HL-60 (cell line): ENCODE measurements around the gene GUSB.

Experiments
- DNase-seq, 2 experiments: peaks; one replicate each; pipeline ENCODE4 v3.0.0-alpha.2; 2010 to 2020; ENCODE audit warnings: low read depth in 1 of 2, low spot score in 1 of 2
- H3K27ac ChIP-seq: fragments of 250-450 bp; sonication (Bioruptor Pico); replicated peaks from 2 replicates; pipeline ENCODE4 v1.5.1; 2020; ENCODE audit warnings: mild to moderate bottlenecking, moderate library complexity
- H3K27me3 ChIP-seq: fragments of 250-450 bp; sonication (Bioruptor Pico); 2 replicates; pipeline ENCODE4 v1.5.1; 2021; ENCODE audit warnings: mild to moderate bottlenecking, moderate library complexity; ENCODE audit not compliant: insufficient read depth, poor library complexity, severe bottlenecking
- H3K4me3 ChIP-seq: replicated peaks from 2 replicates; pipeline ENCODE4 v1.5.1; 2011; ENCODE audit warnings: mild to moderate bottlenecking, control low read depth, low read length; ENCODE audit not compliant: insufficient read depth
- CTCF ChIP-seq: IDR thresholded peaks from one replicate; pipeline ENCODE4 v1.5.1; 2011; ENCODE audit warnings: low read length, control low read depth, inconsistent platforms; ENCODE audit not compliant: insufficient read depth
- GABPA ChIP-seq: IDR thresholded peaks from 2 replicates; pipeline ENCODE4 v1.6.1; 2012; ENCODE audit warnings: low read depth
- POLR2AphosphoS5 ChIP-seq: IDR thresholded peaks from 2 replicates; pipeline ENCODE4 v1.6.1; 2012; ENCODE audit warnings: low read depth
- REST ChIP-seq: IDR thresholded peaks from 2 replicates; pipeline ENCODE4 v1.6.1; 2012; ENCODE audit warnings: low read depth; ENCODE audit not compliant: insufficient replicate concordance
- SPI1 ChIP-seq: IDR thresholded peaks from 2 replicates; pipeline ENCODE4 v1.6.1; 2012; ENCODE audit warnings: low read depth, mild to moderate bottlenecking, borderline replicate concordance

The GUSB gene

GRCh38 chr7:65975814-65976445, 6.1 kb downstream of the GUSB start:
- no peak for DNase-seq
- Histone ChIP-seq H3K27me3 (no peaks in the 10 kb centered on the region), H3K27ac (no peak overlapping the region), H3K4me3 (no peak overlapping the region)
- no peak for TF ChIP-seq REST
- no peak for TF ChIP-seq POLR2AphosphoS5
- no peak for TF ChIP-seq GABPA
- TF ChIP-seq CTCF = no peak
- TF ChIP-seq SPI1 = no peak

GRCh38 chr7:65974876-65975275, 7.1 kb downstream of the GUSB start:
- Histone ChIP-seq H3K4me3 (no peak overlapping the region), H3K27ac (no peak overlapping the region), H3K27me3 (no peaks in the 10 kb centered on the region)
- TF ChIP-seq POLR2AphosphoS5 = no peak
- no peak for TF ChIP-seq SPI1
- no peak for TF ChIP-seq GABPA
- no peak for TF ChIP-seq REST
- no peak for TF ChIP-seq CTCF
- DNase-seq = no peak

- Histone ChIP-seq H3K27me3 (no peaks in the 10 kb centered on the region), H3K4me3 (no peak overlapping the region), H3K27ac (no peak overlapping the region)
- peak; percentile 44 for TF ChIP-seq REST
- TF ChIP-seq CTCF = no peak
- no peak for DNase-seq
Observed at GRCh38 chr7:65974191-65974801, 7.7 kb downstream of the GUSB start.
